Vagina (tissue), 2 donors: Measurements from ENCODE around the gene FOXN1.

Source experiments
- CTCF ChIP-seq, 3 experiments: fragments of 450-650 bp in 2 of 3; fragments of 200-600 bp in 1 of 3; sonication (generic) in 1 of 3; IDR thresholded peaks; one replicate each; pipeline ENCODE4 v1.5.1; 2017 to 2019; ENCODE audit warnings: antibody characterized with exemption in 3 of 3, mild to moderate bottlenecking in 2 of 3, moderate library complexity in 2 of 3
- POLR2A ChIP-seq, 2 donors: fragments of 450-650 bp; IDR thresholded peaks; one replicate each; pipeline ENCODE4 v1.6.1; 2017; ENCODE audit warnings: antibody characterized with exemption in 2 of 2, mild to moderate bottlenecking in 2 of 2, moderate library complexity in 2 of 2

GRCh38 chr17:28505986-28506665 is at the start of gene FOXN1:
- TF ChIP-seq POLR2A (IDR thresholded peaks at IDR 0.05) (no peak), CTCF (IDR thresholded peaks at IDR 0.05) (no peak)
